Karpas-422 (cell line): ENCODE results near the gene MAFB. TPM values are rescaled to one million over a fixed set of nuclear protein-coding genes. Genes with fewer than 3 reads are reported as not detected.

ENCODE experiments used
- DNase-seq: peaks from one replicate; pipeline ENCODE4 v3.0.0-alpha.2; 2015
- H2AFZ ChIP-seq: fragments of 200-600 bp; sonication (generic); 2 replicates; pipeline ENCODE4 v1.6.1; 2014; ENCODE audit warnings: antibody characterized with exemption, low read length, mixed read lengths
- H3K27ac ChIP-seq: fragments of 200-600 bp; sonication (generic); 2 replicates; pipeline ENCODE4 v1.5.1; 2014; ENCODE audit warnings: mild to moderate bottlenecking, low read length, moderate library complexity
- H3K27me3 ChIP-seq: fragments of 200-600 bp; sonication (generic); 2 replicates; pipeline ENCODE4 v1.6.1; 2014; ENCODE audit warnings: low read length, mixed read lengths
- H3K36me3 ChIP-seq: fragments of 200-600 bp; sonication (generic); 2 replicates; pipeline ENCODE4 v1.6.1; 2014; ENCODE audit warnings: low read length, mixed read lengths; ENCODE audit not compliant: insufficient read depth
- H3K4me1 ChIP-seq: fragments of 200-600 bp; sonication (generic); 2 replicates; pipeline ENCODE4 v1.6.1; 2014; ENCODE audit warnings: mild to moderate bottlenecking, low read length, mixed read lengths
- H3K4me2 ChIP-seq: fragments of 200-600 bp; sonication (generic); 2 replicates; pipeline ENCODE4 v1.6.1; 2014; ENCODE audit warnings: low read length, low read depth, mild to moderate bottlenecking; ENCODE audit not compliant: poor library complexity, severe bottlenecking
- H3K4me3 ChIP-seq: fragments of 200-600 bp; sonication (generic); 2 replicates; pipeline ENCODE4 v1.5.1; 2014; ENCODE audit warnings: mild to moderate bottlenecking, antibody characterized with exemption, low read length, mixed read lengths
- H3K79me2 ChIP-seq: fragments of 200-600 bp; sonication (generic); 2 replicates; pipeline ENCODE4 v1.6.1; 2014; ENCODE audit warnings: mild to moderate bottlenecking, low read length, mixed read lengths
- H3K9ac ChIP-seq: fragments of 200-600 bp; sonication (generic); 2 replicates; pipeline ENCODE4 v1.6.0; 2014; ENCODE audit warnings: low read length
- H3K9me2 ChIP-seq: fragments of 200-600 bp; sonication (generic), shearing (Covaris generic); replicated peaks from 2 replicates; pipeline ENCODE4 v1.6.0; 2014; ENCODE audit warnings: mild to moderate bottlenecking, low read length, moderate library complexity; ENCODE audit not compliant: insufficient read depth
- H3K9me3 ChIP-seq: fragments of 300-700, 200-600 bp; sonication (generic); 2 replicates; pipeline ENCODE4 v1.6.1; 2014; ENCODE audit warnings: low read length, mixed read lengths
- H4K20me1 ChIP-seq: fragments of 200-600 bp; sonication (generic); 2 replicates; pipeline ENCODE4 v1.6.1; 2014; ENCODE audit warnings: mild to moderate bottlenecking, antibody characterized with exemption, low read length, low read depth; ENCODE audit not compliant: insufficient read depth
- total RNA-seq: library from RNA; depleted of rRNA; stranded (reverse); fragments of >200 nt; shearing (Covaris generic); gene quantifications from 2 replicates; pipeline ENCODE4 v1.2.3, GENCODE V29; 2014; ENCODE audit warnings: low replicate concordance

The MAFB gene
- total RNA-seq, 1 experiment from 2014 or later, result not detected

DNA sequence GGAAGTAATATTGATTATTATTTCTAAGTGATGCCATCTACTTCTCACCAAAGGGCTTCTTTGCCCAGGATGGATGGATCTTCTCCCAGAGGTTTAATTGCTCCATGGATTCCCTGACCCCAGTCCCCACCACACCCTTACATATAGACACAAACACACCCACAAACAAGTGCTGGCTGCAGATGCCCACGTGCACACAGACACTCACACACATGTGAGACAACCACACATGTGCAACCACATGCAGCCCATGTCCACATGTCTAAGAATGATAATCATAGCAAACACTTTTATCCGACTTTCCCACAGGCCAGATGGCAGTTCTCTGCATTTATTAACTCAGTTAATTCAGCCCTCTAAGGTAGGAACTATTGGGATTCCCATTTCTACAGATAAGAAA is 44.2 kb downstream of the MAFB start:
- Histone ChIP-seq H3K9ac (no peak overlapping the region), H3K4me2 (no peak overlapping the region), H3K27me3 (no peaks in the 10 kb centered on the region), H3K4me3 (no peak overlapping the region), H3K4me1 (no peaks in the 10 kb centered on the region), H3K79me2 (no peaks in the 10 kb centered on the region), H3K27ac (no peak overlapping the region), H2AFZ (no peak overlapping the region), H3K9me3 (no peaks in the 10 kb centered on the region), H4K20me1 (no peaks in the 10 kb centered on the region), H3K9me2 (no peaks in the 10 kb centered on the region), H3K36me3 (no peaks in the 10 kb centered on the region)
- no peak for DNase-seq

DNA sequence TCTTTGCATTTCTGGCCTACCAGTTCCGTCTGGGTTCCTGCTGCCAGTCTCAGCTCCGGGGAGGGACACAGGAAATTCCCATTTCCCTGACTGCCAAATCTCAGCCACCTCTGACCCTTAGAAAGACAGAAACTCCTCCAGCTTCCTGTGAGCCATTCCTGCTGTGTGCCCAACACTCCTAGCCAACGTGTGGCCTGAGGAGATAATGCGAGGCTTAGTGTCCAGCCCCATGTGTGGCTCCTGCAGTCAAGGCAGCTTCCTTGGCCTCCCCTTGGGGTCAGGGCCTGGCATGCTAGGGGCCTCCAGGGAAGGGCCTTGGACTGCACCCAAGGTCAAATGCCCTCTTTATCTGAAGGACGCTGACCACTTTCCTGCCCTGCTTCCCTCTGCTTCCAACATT is 45.1 kb downstream of the MAFB start:
- Histone ChIP-seq H3K4me3 (no peak overlapping the region), H3K27me3 (no peaks in the 10 kb centered on the region), H3K9me3 (no peaks in the 10 kb centered on the region), H4K20me1 (no peaks in the 10 kb centered on the region), H3K79me2 (no peaks in the 10 kb centered on the region), H2AFZ (no peak overlapping the region), H3K9ac (no peak overlapping the region), H3K9me2 (no peaks in the 10 kb centered on the region), H3K4me1 (no peaks in the 10 kb centered on the region), H3K27ac (no peak overlapping the region), H3K36me3 (no peaks in the 10 kb centered on the region), H3K4me2 (no peak overlapping the region)
- no peak for DNase-seq

DNA sequence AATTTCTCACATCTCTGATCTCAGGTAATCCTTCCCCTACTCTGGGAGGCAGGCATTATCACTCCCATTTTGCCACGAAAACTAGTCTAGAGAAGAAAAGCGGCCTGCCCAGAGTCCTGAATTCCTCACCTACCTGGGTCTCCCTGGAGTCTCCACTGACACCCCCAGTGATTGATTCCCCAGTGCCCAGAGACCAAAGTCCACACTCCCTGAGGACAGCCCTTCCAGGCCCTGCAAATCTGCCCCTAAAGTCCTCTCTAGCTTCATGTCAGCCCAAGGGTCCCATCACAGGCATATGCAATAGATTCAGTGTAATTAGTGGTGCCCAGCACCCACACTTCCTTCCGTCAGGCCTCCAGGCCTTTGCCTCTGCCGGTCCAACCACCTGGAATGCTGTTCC is 47.2 kb downstream of the MAFB start:
- Histone ChIP-seq H3K4me3 (no peak overlapping the region), H3K9ac (no peak overlapping the region), H4K20me1 (no peaks in the 10 kb centered on the region), H3K9me3 (no peaks in the 10 kb centered on the region), H3K79me2 (no peaks in the 10 kb centered on the region), H3K4me2 (no peak overlapping the region), H3K27me3 (no peaks in the 10 kb centered on the region), H3K27ac (no peak overlapping the region), H3K9me2 (no peaks in the 10 kb centered on the region), H2AFZ (no peak overlapping the region), H3K36me3 (no peaks in the 10 kb centered on the region), H3K4me1 (no peaks in the 10 kb centered on the region)
- no peak for DNase-seq

DNA sequence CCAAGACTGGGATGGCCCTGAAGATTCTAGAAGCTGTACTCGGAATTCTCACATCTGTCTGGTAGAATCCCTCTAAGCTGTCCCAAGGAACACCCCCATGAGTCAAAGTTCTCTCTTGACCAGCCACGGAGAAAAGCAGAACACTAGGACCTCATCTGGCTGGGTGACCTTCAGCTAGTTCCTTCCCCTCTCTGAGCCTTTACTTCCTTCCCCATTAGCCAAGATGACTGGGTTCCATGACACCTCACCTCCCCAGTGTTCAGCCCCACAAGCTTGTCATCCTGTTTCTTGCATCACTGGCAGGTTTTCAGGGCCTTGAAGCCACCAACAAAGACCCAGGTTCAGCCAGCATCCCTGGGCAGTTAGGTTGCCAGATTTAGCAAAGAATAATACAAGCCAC is 47.8 kb downstream of the MAFB start:
- no peaks in the 10 kb centered on the region for H3K36me3 ChIP-seq
- H3K27me3 ChIP-seq, result no peaks in the 10 kb centered on the region
- no peak overlapping the region for H3K4me2 ChIP-seq
- DNase-seq, result no peak
- H3K4me3 ChIP-seq, result no peak overlapping the region
- no peaks in the 10 kb centered on the region for H3K79me2 ChIP-seq
- no peaks in the 10 kb centered on the region for H4K20me1 ChIP-seq
- H3K9me3 ChIP-seq, result no peaks in the 10 kb centered on the region
- no peak overlapping the region for H3K9ac ChIP-seq
- no peaks in the 10 kb centered on the region for H3K9me2 ChIP-seq
- H2AFZ ChIP-seq, result no peak overlapping the region
- H3K27ac ChIP-seq, result no peak overlapping the region
- no peaks in the 10 kb centered on the region for H3K4me1 ChIP-seq

DNA sequence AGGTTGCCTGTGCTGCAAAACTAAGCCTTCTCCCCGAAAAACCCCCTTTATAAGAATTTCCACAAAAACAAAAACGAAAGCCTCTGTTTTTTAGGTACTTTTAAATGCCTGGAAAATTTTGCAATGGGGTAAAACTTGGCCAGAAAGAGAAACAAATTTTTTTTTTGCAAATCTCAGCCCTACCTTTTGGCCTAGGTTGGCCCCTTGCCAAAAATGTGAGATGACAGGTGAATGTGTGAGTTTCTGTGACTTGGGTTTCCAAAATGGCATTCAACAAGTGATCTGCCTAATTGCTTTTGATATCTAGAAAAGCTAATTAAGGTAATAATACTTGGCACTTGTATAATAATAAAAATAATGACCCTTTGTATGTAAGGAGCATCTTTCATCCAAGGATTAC is 48.4 kb downstream of the MAFB start:
- Histone ChIP-seq H2AFZ (no peak overlapping the region), H3K27ac (no peak overlapping the region), H3K9me2 (no peaks in the 10 kb centered on the region), H4K20me1 (no peaks in the 10 kb centered on the region), H3K79me2 (no peaks in the 10 kb centered on the region), H3K4me1 (no peaks in the 10 kb centered on the region), H3K4me2 (no peak overlapping the region), H3K27me3 (no peaks in the 10 kb centered on the region), H3K4me3 (no peak overlapping the region), H3K9me3 (no peaks in the 10 kb centered on the region), H3K36me3 (no peaks in the 10 kb centered on the region), H3K9ac (no peak overlapping the region)
- DNase-seq, result no peak

DNA sequence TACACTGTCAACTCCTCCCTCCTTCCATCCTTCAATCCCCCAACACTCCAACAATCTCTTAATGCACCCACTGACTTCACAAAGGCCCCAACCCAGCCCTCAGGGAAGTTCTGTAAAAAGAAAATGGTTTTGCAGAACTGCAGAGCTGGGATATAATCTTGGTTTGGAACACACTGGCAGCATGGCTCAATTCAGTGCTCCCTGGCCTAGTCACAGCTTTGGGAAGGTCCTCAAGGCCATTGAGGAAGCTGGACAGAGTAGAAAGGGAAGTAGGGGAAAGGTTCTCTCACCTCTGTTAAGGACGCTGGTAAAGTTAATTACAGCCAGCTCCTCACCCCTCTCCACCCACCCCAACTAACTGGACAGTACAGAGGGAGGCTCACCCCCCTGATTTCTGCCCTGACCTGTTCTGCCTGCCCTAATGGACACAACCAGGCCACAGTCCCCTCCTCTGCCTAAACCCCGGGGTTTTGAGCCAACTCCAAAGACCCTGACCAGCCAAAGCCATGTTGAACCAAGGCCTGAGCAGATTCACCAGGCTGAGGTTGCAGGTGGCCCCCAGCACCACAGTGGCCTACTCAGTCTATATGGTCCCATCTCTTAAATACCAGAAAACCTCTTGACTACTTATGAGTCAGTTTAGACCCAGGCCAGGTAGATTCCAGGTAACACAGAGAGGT is 49.2 kb downstream of the MAFB start:
- H3K4me1 ChIP-seq, result no peaks in the 10 kb centered on the region
- no peaks in the 10 kb centered on the region for H3K27me3 ChIP-seq
- H3K79me2 ChIP-seq, result no peaks in the 10 kb centered on the region
- no peak overlapping the region for H2AFZ ChIP-seq
- no peak overlapping the region for H3K4me3 ChIP-seq
- H3K9me3 ChIP-seq, result no peaks in the 10 kb centered on the region
- no peak for DNase-seq
- H4K20me1 ChIP-seq, result no peaks in the 10 kb centered on the region
- no peak overlapping the region for H3K9ac ChIP-seq
- H3K36me3 ChIP-seq, result no peaks in the 10 kb centered on the region
- no peak overlapping the region for H3K27ac ChIP-seq
- no peak overlapping the region for H3K4me2 ChIP-seq
- no peaks in the 10 kb centered on the region for H3K9me2 ChIP-seq

DNA sequence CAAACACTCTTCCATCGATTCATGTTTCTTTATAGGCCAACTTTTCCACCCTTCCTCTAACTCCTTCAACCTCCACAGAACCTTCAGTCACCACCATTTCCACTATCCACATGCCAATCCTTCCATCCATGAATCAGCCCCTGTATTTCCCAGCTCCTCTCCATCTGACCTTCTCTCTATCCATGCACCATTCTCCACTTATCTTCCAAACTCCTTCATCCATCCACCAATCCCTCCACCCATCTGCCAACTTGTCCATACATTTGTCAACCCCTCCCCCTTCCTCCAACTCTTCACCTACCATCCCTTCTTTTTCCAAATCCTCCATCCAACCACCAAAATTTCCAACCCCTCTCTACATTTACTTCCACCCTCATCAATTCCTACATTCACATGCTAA is 49.9 kb downstream of the MAFB start:
- H3K27ac ChIP-seq, result no peak overlapping the region
- H3K4me1 ChIP-seq, result no peaks in the 10 kb centered on the region
- H3K27me3 ChIP-seq, result no peaks in the 10 kb centered on the region
- no peak overlapping the region for H3K4me3 ChIP-seq
- no peak overlapping the region for H3K4me2 ChIP-seq
- no peaks in the 10 kb centered on the region for H3K9me3 ChIP-seq
- no peak overlapping the region for H2AFZ ChIP-seq
- H3K79me2 ChIP-seq, result no peaks in the 10 kb centered on the region
- DNase-seq, result no peak
- no peak overlapping the region for H3K9ac ChIP-seq
- H3K36me3 ChIP-seq, result no peaks in the 10 kb centered on the region
- no peaks in the 10 kb centered on the region for H4K20me1 ChIP-seq
- H3K9me2 ChIP-seq, result no peaks in the 10 kb centered on the region

DNA sequence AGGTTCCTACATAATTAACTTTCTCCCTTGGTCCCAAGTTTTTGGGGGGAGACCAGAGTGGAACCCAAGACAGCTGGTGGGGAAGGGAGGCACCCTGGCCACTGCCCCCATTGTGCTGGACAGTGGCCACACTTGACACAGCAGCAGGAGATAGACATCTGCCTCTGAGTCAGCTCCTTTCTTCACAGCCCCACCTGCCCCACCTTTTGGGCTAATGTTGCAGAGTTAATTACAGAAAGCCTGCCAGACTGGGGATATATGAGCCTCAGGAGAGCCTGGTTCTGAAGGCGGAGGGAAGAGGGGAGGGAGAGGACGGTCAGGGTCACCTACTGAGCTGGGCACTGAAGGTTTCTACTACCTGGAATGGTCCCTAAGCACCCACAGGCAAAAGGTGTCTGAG is 50.6 kb downstream of the MAFB start:
- no peak overlapping the region for H3K9ac ChIP-seq
- H3K79me2 ChIP-seq, result no peaks in the 10 kb centered on the region
- no peaks in the 10 kb centered on the region for H3K9me2 ChIP-seq
- H3K27ac ChIP-seq, result no peak overlapping the region
- no peaks in the 10 kb centered on the region for H4K20me1 ChIP-seq
- no peaks in the 10 kb centered on the region for H3K4me1 ChIP-seq
- no peaks in the 10 kb centered on the region for H3K36me3 ChIP-seq
- no peak for DNase-seq
- no peak overlapping the region for H2AFZ ChIP-seq
- no peak overlapping the region for H3K4me3 ChIP-seq
- no peak overlapping the region for H3K4me2 ChIP-seq
- no peaks in the 10 kb centered on the region for H3K9me3 ChIP-seq
- no peaks in the 10 kb centered on the region for H3K27me3 ChIP-seq

DNA sequence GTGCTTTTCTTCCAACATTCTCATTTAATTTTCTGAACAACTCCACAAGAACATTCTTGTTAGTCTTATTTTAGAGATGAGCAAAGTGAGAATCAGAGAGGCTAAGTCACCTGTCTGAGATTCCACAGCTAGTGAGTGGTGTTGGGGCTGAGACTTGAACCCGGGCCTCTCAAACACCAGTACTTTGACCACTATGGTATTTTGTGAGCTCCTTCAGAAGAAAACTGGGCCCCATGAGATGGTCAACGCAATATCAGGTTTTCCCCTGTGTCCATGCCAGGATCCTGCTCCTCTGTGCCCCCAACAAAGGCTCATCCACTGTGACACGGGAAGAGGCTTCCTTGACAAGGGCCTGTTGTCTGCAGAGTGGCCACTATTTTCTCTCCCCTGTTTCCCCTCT is 51.9 kb downstream of the MAFB start:
- Histone ChIP-seq H4K20me1 (no peaks in the 10 kb centered on the region), H3K9ac (no peak overlapping the region), H3K9me2 (no peaks in the 10 kb centered on the region), H2AFZ (no peak overlapping the region), H3K4me3 (no peak overlapping the region), H3K79me2 (no peaks in the 10 kb centered on the region), H3K4me1 (no peaks in the 10 kb centered on the region), H3K36me3 (no peaks in the 10 kb centered on the region), H3K9me3 (no peaks in the 10 kb centered on the region), H3K4me2 (no peak overlapping the region), H3K27ac (no peak overlapping the region), H3K27me3 (no peaks in the 10 kb centered on the region)
- DNase-seq, result no peak
